Activated CD4-positive, alpha-beta T cell treated with anti-CD3 and anti-CD28 coated beads for 36 hours (primary cell): ENCODE results near the gene UBA3. TPM values are rescaled to one million over a fixed set of nuclear protein-coding genes. Genes with fewer than 3 reads are reported as not detected.

Source experiments
- ATAC-seq: fragments of 200-7000 bp; cut with Tn5 transposase; one replicate; pipeline ENCODE4 v1.10.0; 2021; ENCODE audit warnings: mild to moderate bottlenecking, moderate library complexity
- CTCF ChIA-PET: fragments of 350-600 bp; sonication (Branson Sonifier 250); formaldehyde crosslinking; loops from one replicate; lab custom pipeline; 2021; ENCODE audit warnings: antibody characterized with exemption; lab: Charles Lee
- POLR2A ChIA-PET: fragments of 350-600 bp; sonication (Branson Sonifier 250); formaldehyde crosslinking; loops from one replicate; lab custom pipeline; 2021; ENCODE audit warnings: antibody characterized with exemption, inconsistent platforms; lab: Charles Lee
- DNase-seq: peaks from one replicate; pipeline ENCODE4 v3.0.0-alpha.2; 2020
- H3K27ac Mint-ChIP-seq: one replicate; pipeline ENCODE4 v1.8.0; 2021; ENCODE audit warnings: mixed read lengths
- H3K27me3 Mint-ChIP-seq: one replicate; pipeline ENCODE4 v1.8.0; 2021; ENCODE audit warnings: mixed read lengths
- H3K36me3 Mint-ChIP-seq: one replicate; pipeline ENCODE4 v1.8.0; 2021; ENCODE audit warnings: low read depth, mixed read lengths
- H3K4me1 Mint-ChIP-seq: one replicate; pipeline ENCODE4 v1.8.0; 2021; ENCODE audit warnings: mixed read lengths
- H3K4me3 Mint-ChIP-seq: one replicate; pipeline ENCODE4 v1.8.0; 2021; ENCODE audit warnings: mild to moderate bottlenecking, moderate library complexity, mixed read lengths
- H3K9me3 Mint-ChIP-seq: one replicate; pipeline ENCODE4 v1.8.0; 2021; ENCODE audit warnings: low read depth, mixed read lengths
- intact Hi-C, 2 experiments: fragments of 100-400 bp; cut with DNase I in 1 of 2; cut with micrococcal nuclease in 1 of 2; formaldehyde crosslinking; loops; one replicate each; pipeline versions ENCODE4 v1.14.2 to v1.15.1; 2022 to 2024; cut with DNase I, micrococcal nuclease
- total RNA-seq, 2 experiments: library from RNA; stranded (reverse); gene quantifications; one replicate each; pipeline ENCODE4 v1.2.3, GENCODE V29; 2021

UBA3 gene
- 10 to 100 TPM; 59.5 to 72.2 TPM for total RNA-seq

GRCh38 chr3:69080233-69080920 is at the start of gene UBA3:
Gene UBA3 (minus strand): TSS chr3:69080365. CDS start chr3:69080353, 12 bp downstream.
- H3K4me1 Mint-ChIP-seq: peaks cover 66% of the 10 kb centered on the region
- POLR2A ChIA-PET: no interaction called here

GRCh38 chr3:69129531-69129930 is 49.4 kb upstream of the UBA3 start:
- Mint-ChIP-seq H3K4me1 (no peaks in the 10 kb centered on the region), H3K27ac (no peak overlapping the region), H3K9me3 (no peaks in the 10 kb centered on the region), H3K36me3 (no peaks in the 10 kb centered on the region), H3K27me3 (no peaks in the 10 kb centered on the region), H3K4me3 (no peak overlapping the region)
- POLR2A ChIA-PET: no interaction called here
- DNase-seq (no peak), ATAC-seq (no peak)
- intact Hi-C loops: loop anchor here in 1 of 2 experiments (10.0 kb wide), 1 partner anchor 545 kb away; no protein-coding TSS in a partner anchor
- CTCF ChIA-PET: interaction anchor here (1.0 kb wide), 1 partner anchor 10 kb away, joined by 5 read pairs; no protein-coding TSS in a partner anchor

More at GRCh38 chr3:69080233-69080920, at the start of gene UBA3:
- peak; percentile 62 for ATAC-seq
- Mint-ChIP-seq H3K27me3 (no peaks in the 10 kb centered on the region), H3K27ac (peak within 1 kb of the TSS; percentile 97), H3K36me3 (peaks cover 20% of the 10 kb centered on the region), H3K4me3 (peak within 1 kb of the TSS; percentile 80), H3K9me3 (no peaks in the 10 kb centered on the region)
- intact Hi-C loops: loop anchor here (1.0 to 10.0 kb wide), 4 partner anchors 28 to 1984 kb away; partner anchors contain the start of genes TMF1 (in 2 of the 2), EOGT (in 1 of the 2) and SUCLG2 (in 1 of the 2)
- DNase-seq: peak; percentile 97
- CTCF ChIA-PET: no interaction called here

- H3K4me3 Mint-ChIP-seq: no peak overlapping the region
- no peaks in the 10 kb centered on the region for H3K9me3 Mint-ChIP-seq
- no peaks in the 10 kb centered on the region for H3K36me3 Mint-ChIP-seq
- CTCF ChIA-PET: interaction anchor here (0.9 to 1.5 kb wide), 2 partner anchors 33 to 178 kb away, joined by 3 to 4 read pairs; no protein-coding TSS in a partner anchor
- intact Hi-C loops: loop anchor here in 1 of 2 experiments (10.0 kb wide), 1 partner anchor 546 kb away; no protein-coding TSS in a partner anchor
- POLR2A ChIA-PET: no interaction called here
- no peak overlapping the region for H3K27ac Mint-ChIP-seq
- no peaks in the 10 kb centered on the region for H3K27me3 Mint-ChIP-seq
- no peak for DNase-seq
- no peaks in the 10 kb centered on the region for H3K4me1 Mint-ChIP-seq
- ATAC-seq: no peak
Observed at GRCh38 chr3:69128509-69128908, 48.3 kb upstream of the UBA3 start.

GRCh38 chr3:69126999-69127398 is 46.8 kb upstream of the UBA3 start:
- CTCF ChIA-PET: interaction anchor here (1.5 kb wide), 2 partner anchors 35 to 179 kb away, joined by 4 to 7 read pairs; no protein-coding TSS in a partner anchor
- DNase-seq: no peak
- ATAC-seq: no peak
- Mint-ChIP-seq H3K9me3 (no peaks in the 10 kb centered on the region), H3K36me3 (no peaks in the 10 kb centered on the region), H3K4me1 (no peaks in the 10 kb centered on the region), H3K4me3 (no peak overlapping the region), H3K27ac (no peak overlapping the region), H3K27me3 (no peaks in the 10 kb centered on the region)
- POLR2A ChIA-PET: no interaction called here
- intact Hi-C loops: loop anchor here in 1 of 2 experiments (10.0 kb wide), 1 partner anchor 548 kb away; no protein-coding TSS in a partner anchor

GRCh38 chr3:69126216-69126615 is 46.1 kb upstream of the UBA3 start:
- CTCF ChIA-PET: interaction anchor here (0.8 to 1.5 kb wide), 5 partner anchors 10 to 180 kb away, joined by 3 to 7 read pairs (median 4); no protein-coding TSS in a partner anchor
- ATAC-seq (no peak), DNase-seq (no peak)
- intact Hi-C loops: loop anchor here in 1 of 2 experiments (10.0 kb wide), 1 partner anchor 549 kb away; no protein-coding TSS in a partner anchor
- POLR2A ChIA-PET: no interaction called here
- H3K27me3 Mint-ChIP-seq: no peaks in the 10 kb centered on the region
- no peaks in the 10 kb centered on the region for H3K4me1 Mint-ChIP-seq
- H3K4me3 Mint-ChIP-seq: no peak overlapping the region
- H3K27ac Mint-ChIP-seq: no peak overlapping the region
- H3K36me3 Mint-ChIP-seq: no peaks in the 10 kb centered on the region
- H3K9me3 Mint-ChIP-seq: no peaks in the 10 kb centered on the region

- Mint-ChIP-seq H3K4me3 (no peak within 1 kb of the TSS), H3K27me3 (no peaks in the 10 kb centered on the region), H3K9me3 (no peaks in the 10 kb centered on the region), H3K36me3 (no peaks in the 10 kb centered on the region), H3K27ac (no peak within 1 kb of the TSS), H3K4me1 (peaks cover 3% of the 10 kb centered on the region)
- intact Hi-C loops: loop anchor here (5.0 to 10.0 kb wide), 2 partner anchors 552 to 825 kb away; no protein-coding TSS in a partner anchor
- CTCF ChIA-PET: interaction anchor here (1.1 to 4.6 kb wide), 4 partner anchors 9 to 305 kb away, joined by 3 to 55 read pairs (median 3); no protein-coding TSS in a partner anchor
- ATAC-seq (no peak), DNase-seq (no peak)
- POLR2A ChIA-PET: no interaction called here
Observed at GRCh38 chr3:69122403-69122802, 42.2 kb upstream of the UBA3 start, which contains the start of gene LMOD3. Gene LMOD3 (minus strand): TSS chr3:69122595. CDS start chr3:69122386, 209 bp downstream.

- intact Hi-C loops: loop anchor here (1.0 to 10.0 kb wide), 7 partner anchors 39 to 825 kb away; no protein-coding TSS in a partner anchor
- Mint-ChIP-seq H3K27me3 (no peaks in the 10 kb centered on the region), H3K9me3 (no peaks in the 10 kb centered on the region), H3K27ac (no peak overlapping the region), H3K36me3 (no peaks in the 10 kb centered on the region), H3K4me3 (no peak overlapping the region), H3K4me1 (peaks cover 3% of the 10 kb centered on the region)
- CTCF ChIA-PET: interaction anchor here (0.6 to 4.6 kb wide), 32 partner anchors 10 to 306 kb away, joined by 3 to 55 read pairs (median 4); partner anchors contain the start of gene TMF1
- ATAC-seq (no peak), DNase-seq (no peak)
- POLR2A ChIA-PET: interaction anchor here (0.6 kb wide), 1 partner anchor 166 kb away, joined by 7 read pairs; no protein-coding TSS in a partner anchor
Observed at GRCh38 chr3:69121950-69122349, 41.8 kb upstream of the UBA3 start.

- H3K4me1 Mint-ChIP-seq: peaks cover 3% of the 10 kb centered on the region
- intact Hi-C loops: loop anchor here (1.0 to 10.0 kb wide), 7 partner anchors 40 to 826 kb away; no protein-coding TSS in a partner anchor
- DNase-seq (no peak), ATAC-seq (no peak)
- no peak overlapping the region for H3K27ac Mint-ChIP-seq
- H3K9me3 Mint-ChIP-seq: no peaks in the 10 kb centered on the region
- CTCF ChIA-PET: interaction anchor here (0.6 to 4.6 kb wide), 49 partner anchors 9 to 544 kb away, joined by 3 to 55 read pairs (median 4); partner anchors contain the start of genes ARL6IP5 and TMF1
- no peaks in the 10 kb centered on the region for H3K27me3 Mint-ChIP-seq
- no peaks in the 10 kb centered on the region for H3K36me3 Mint-ChIP-seq
- no peak overlapping the region for H3K4me3 Mint-ChIP-seq
- POLR2A ChIA-PET: interaction anchor here (0.6 kb wide), 1 partner anchor 167 kb away, joined by 7 read pairs; no protein-coding TSS in a partner anchor
Observed at GRCh38 chr3:69121513-69121912, 41.3 kb upstream of the UBA3 start.

GRCh38 chr3:69120879-69121464 is 40.8 kb upstream of the UBA3 start:
- H3K9me3 Mint-ChIP-seq: no peaks in the 10 kb centered on the region
- intact Hi-C loops: loop anchor here (1.0 to 10.0 kb wide), 7 partner anchors 40 to 826 kb away; no protein-coding TSS in a partner anchor
- ATAC-seq: peak; percentile 78
- DNase-seq: peak; percentile 89
- POLR2A ChIA-PET: interaction anchor here (0.6 kb wide), 1 partner anchor 167 kb away, joined by 7 read pairs; no protein-coding TSS in a partner anchor
- no peaks in the 10 kb centered on the region for H3K27me3 Mint-ChIP-seq
- CTCF ChIA-PET: interaction anchor here (0.6 to 4.6 kb wide), 51 partner anchors 9 to 544 kb away, joined by 3 to 55 read pairs (median 4); partner anchors contain the start of genes ARL6IP5 and TMF1
- H3K27ac Mint-ChIP-seq: no peak overlapping the region
- H3K36me3 Mint-ChIP-seq: no peaks in the 10 kb centered on the region
- peaks cover 3% of the 10 kb centered on the region for H3K4me1 Mint-ChIP-seq
- H3K4me3 Mint-ChIP-seq: no peak overlapping the region

GRCh38 chr3:69119681-69120080 is 39.5 kb upstream of the UBA3 start:
- CTCF ChIA-PET: interaction anchor here (0.6 to 4.6 kb wide), 22 partner anchors 10 to 305 kb away, joined by 3 to 55 read pairs (median 6); partner anchors contain the start of genes ARL6IP5 and TMF1
- Mint-ChIP-seq H3K9me3 (no peaks in the 10 kb centered on the region), H3K4me3 (no peak overlapping the region), H3K36me3 (no peaks in the 10 kb centered on the region), H3K4me1 (peaks cover 5% of the 10 kb centered on the region), H3K27me3 (no peaks in the 10 kb centered on the region), H3K27ac (no peak overlapping the region)
- intact Hi-C loops: loop anchor here (2.0 to 10.0 kb wide), 3 partner anchors 551 to 828 kb away; no protein-coding TSS in a partner anchor
- POLR2A ChIA-PET: interaction anchor here (0.6 kb wide), 1 partner anchor 304 kb away, joined by 3 read pairs; no protein-coding TSS in a partner anchor
- DNase-seq (no peak), ATAC-seq (no peak)
